Measurements from ENCODE around the gene ARHGAP10.

DNA sequence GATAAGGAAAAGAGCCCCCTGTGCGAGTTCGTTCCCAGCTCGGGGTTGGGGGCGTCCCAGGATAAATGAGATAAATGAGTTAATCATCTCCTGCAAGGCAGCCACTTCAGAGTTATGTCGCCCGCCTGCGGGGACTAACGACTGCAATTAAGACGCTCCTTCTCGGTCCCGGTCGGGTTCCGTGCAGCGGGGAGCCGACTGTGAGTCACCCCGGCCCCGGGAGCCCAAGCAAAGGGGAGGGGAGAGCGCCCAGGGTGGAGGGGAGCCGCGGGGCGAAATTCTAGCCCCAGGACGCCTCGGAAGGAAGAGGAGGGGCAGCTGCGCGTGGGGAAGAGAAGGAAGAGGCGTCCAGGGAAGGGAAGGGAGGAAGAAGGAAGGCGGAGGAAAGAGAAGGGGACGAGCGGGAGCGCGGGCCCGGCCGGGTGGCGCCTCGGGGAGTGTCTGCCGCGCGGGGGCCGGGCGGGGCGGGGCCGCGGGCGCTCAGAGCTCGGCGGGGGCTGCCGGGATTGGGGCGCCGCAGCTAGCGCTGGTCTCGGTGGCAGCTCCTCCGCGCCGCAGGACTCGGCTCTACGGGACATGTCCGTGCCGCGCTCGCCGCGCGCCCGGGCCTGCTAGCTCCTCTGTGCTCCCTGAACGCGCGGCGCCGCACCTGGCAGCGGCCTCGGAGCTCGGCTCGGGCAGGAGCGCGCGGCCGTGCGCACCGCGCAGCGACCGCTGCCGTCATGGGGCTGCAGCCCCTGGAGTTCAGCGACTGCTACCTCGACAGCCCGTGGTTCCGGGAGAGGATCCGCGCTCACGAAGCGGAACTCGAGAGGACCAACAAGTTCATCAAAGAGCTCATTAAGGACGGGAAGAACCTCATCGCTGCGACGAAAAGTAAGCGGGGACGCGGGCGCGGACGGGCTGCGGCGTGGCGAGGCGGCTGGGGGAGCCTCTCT, at the start of gene ARHGAP10:
- TF ChIP-seq CTCF (IDR thresholded peaks at IDR 0.05; ENCODE audit: borderline replicate concordance, extremely low read depth, low read length, poor library complexity, severe bottlenecking) (no peak), EZH2 (IDR thresholded peaks at IDR 0.05; ENCODE audit: borderline replicate concordance, low read depth, low read length, severe bottlenecking) (no peak)

Measured in DND-41 (cell line).